Activated T-helper 1 cell treated with Interleukin-2 at 50 U/mL for 16 hours (primary cell): ENCODE data around the gene ZNF691.
"Not testable (repeated sequence)": the region's sequence is repeated elsewhere in the genome, so short reads cannot be mapped to it uniquely, and the experiment has no call there.

ENCODE experiments used
- DNase-seq: peaks from one replicate; pipeline ENCODE4 v3.0.0-alpha.2; 2020; ENCODE audit warnings: low read depth

ZNF691 gene

GRCh38 chr1:42832641-42833240, 13.7 kb upstream of the ZNF691 start:
- DNase-seq, result no peak

GRCh38 chr1:42833981-42834380, 12.4 kb upstream of the ZNF691 start:
- DNase-seq, result no peak

GRCh38 chr1:42834803-42835202, 11.6 kb upstream of the ZNF691 start:
- DNase-seq, result no peak

DNA sequence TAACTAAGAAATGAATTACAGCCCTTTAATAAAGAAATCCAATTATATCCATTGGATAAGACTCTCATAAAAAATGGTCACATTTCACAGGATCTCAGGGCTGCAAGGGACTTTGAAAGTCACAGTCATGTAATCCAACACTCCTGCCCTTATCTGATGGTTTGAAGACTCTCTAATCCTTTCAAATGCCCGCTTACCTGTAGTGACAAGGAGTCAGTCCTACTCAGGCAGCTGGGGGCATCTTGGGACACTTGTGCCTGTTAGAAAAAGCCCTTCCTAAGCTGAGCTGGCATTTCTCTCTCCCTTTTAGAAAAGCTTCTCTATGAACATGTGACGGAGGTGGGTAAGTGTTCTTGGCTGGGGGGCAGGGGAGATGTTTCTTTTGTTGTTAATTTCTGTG, 11.0 kb upstream of the ZNF691 start:
- DNase-seq, result no peak

DNA sequence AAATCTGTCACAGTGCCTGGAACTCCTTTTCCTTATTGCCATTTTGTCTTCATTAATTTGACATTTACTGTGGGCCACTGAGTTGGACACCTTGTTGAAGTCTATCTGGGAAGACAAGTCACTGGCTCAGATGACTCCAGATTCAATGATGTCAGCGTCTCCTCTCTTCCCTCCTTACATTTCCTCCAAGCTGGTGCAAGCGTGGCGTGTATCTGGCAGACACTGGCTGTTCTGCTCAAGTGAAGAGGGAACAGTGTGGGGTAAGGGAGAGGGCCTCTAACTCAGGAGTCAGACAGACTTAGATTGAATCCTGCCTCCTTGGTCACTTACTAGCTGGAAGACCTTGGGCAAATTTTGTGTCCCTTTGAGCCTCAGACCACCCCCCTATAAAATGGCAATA, 8.7 kb upstream of the ZNF691 start:
- DNase-seq, result no peak

DNA sequence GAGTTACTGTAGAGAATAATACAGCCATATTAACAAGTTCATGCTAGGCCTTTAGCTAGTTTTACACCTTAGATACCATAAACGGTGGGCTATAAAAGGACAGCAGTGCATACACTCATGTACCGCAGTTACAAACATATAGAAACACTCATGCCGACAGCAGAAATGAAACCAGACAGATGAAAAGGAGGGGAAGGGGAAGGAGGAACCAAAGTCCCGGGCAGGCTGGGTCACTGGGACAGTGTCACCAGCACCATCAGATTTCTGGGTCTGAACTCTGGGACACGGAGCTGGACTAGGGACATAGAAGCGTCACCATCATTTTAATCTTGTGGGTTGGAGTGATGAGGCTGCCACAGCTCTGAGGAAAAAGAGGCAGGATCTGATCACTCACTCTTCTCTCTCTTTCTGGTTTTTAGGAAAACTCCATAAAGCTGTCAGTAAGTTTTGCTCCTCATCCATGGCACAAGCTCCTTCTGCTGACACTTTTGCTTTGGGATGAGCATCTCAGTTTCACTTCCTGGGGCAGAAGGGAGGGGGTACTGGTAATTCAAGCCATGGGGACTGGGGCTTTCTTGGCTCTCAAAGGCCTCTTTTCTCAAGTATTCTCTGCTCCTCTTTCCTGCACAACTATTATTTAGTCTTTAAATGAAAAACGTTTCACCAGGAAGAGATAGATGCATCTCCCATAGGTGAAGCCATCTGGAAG, 7.8 kb upstream of the ZNF691 start:
- DNase-seq, result no peak

- no peak for DNase-seq
These were observed 5.4 kb upstream of the ZNF691 start for GRCh38 chr1:42841010-42841409.

- DNase-seq, result no peak
These were observed 4.8 kb upstream of the ZNF691 start for GRCh38 chr1:42841440-42842147.

DNA sequence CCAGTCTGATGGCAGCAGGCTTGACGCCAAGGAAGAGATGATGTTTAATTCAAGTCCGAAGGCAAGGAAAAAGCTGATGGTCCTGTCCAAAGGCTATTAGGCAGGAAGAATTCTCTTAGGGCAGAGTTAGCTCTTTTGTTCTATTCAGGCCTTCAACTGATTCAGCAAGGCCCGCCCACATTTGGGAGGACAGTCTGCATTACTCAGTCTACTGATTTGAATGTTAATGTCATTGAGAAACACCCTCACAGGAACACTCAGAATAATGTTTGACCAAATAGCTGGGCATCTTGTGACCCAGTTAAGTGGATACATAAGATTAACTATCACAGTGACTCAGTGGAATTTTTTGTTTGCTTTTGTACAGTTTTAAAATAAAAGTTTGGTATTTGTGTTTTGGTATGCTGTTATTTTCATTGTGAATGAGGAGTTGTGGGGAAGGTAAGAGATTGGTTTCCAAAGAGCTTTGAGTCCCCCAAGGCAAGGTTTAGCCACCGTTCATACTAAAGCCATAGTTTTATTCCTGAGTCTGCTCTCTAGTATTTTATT, 1.7 kb upstream of the ZNF691 start:
- DNase-seq, result no peak

DNA sequence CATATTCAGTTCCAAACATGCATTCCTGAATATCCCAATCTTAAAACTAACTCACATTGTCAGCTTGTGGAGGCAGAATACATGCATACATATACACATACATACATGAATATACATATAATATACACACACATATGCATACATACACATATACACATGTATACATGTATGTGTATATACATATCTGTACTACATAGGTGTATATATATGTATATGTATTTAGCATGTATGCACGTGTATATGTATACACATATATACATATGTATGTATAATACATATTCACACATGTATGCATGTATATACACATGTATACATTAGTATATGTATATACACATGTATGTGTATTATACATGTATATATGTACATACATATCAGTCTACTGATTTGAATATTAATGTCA, 1.2 kb upstream of the ZNF691 start:
- no peak for DNase-seq

- DNase-seq, result no peak
These were observed 552 bp upstream of the ZNF691 start for GRCh38 chr1:42845866-42846256.

- no peak for DNase-seq
These were observed 740 bp downstream of the ZNF691 start for GRCh38 chr1:42847111-42847595.

DNA sequence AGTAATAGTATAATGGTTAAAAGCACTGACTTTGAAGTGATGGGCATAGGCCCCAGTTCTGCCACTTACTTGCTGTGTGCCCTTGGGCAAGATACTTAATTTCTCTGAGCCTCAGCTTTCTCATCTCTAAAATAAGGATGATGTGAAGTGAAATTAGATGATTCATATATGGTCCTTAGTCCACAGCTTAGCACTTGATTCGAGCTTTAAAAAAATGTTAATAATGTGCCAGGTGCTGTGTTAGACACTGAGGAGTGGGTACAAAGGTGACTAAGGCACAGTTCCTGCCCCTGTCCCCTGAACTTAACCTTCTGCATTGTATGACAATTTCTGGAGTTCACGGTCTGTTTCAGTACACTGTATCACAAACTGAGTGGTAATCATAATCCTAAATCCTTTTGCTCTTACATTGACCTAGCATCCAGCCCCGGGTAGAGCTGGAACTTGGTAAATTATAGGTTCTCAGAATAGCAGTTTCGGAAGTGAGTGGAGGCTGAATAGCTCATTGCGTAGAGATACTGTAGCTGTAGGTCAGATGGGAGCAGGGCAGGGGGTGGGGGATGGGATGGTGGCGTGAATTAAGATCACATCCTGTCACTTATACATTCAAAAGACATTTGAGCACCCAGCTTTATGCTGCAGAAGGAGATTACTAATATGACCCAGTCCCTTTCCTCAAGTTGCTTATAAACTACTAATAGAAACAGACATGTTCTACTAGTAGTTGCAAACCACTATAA, 1.5 kb downstream of the ZNF691 start:
- no peak for DNase-seq

DNA sequence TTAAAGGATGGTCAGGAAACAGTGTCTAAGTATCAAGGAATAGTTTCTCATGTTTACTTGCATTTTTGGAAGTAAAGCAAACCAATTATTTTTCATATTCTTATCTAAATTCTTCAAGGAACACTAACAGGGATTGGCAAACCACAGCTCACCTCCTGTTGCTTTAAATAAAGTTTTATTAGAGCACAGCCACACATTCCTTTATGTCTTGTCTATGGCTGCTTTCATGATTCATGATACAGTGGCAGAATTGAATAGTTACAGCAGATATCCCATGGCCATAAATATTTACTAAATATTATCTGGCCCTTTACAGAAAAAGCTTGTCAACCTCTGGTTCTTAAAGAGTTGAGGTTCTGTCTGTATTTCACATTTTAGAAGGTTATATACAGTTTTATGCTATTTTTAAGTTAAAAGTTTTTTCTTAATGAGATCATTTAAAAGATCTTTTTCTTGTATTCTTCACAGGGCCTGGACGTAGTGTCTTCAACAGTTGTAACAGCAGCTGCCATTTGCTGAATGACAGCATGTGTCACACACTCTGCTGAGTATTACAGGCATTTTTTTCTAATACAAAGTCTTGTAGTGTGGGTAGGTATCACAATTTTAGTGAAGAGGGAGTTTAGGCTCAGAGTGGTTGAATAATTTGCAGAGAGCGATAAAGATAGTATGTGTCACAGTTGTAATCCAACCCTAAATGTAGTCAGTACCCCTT, 2.6 kb downstream of the ZNF691 start:
- DNase-seq, result no peak

DNA sequence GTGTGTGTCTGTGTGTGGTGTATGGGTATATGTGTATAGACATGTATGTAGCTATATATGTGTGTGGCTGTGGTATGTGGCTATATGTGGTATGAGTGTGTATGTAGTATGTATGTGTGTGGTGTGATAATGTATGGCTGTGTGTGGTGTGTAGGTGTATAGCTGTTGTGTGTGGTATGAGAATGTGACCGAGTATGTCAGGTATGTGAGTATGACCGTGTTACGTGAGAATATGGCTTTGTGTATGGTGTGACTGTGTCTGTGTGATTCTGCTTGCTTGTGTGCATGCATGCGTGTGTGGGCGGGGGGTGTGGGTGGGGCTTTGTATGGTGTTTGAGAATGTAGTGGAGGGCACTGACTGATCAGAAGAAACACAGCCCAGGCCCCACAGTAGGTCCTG, 3.5 kb downstream of the ZNF691 start:
- DNase-seq, result no peak

DNA sequence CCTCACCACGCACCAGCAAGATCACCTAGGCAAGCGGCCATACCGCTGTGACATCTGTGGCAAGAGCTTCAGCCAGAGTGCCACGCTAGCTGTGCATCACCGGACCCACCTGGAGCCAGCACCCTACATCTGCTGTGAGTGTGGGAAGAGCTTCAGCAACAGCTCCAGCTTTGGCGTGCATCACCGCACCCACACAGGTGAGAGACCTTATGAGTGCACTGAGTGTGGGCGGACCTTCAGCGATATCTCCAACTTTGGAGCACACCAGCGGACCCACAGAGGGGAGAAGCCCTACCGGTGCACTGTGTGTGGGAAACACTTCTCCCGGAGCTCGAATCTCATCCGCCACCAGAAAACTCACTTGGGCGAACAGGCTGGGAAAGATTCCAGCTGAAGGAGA, 5.0 kb downstream of the ZNF691 start:
- no peak for DNase-seq

DNA sequence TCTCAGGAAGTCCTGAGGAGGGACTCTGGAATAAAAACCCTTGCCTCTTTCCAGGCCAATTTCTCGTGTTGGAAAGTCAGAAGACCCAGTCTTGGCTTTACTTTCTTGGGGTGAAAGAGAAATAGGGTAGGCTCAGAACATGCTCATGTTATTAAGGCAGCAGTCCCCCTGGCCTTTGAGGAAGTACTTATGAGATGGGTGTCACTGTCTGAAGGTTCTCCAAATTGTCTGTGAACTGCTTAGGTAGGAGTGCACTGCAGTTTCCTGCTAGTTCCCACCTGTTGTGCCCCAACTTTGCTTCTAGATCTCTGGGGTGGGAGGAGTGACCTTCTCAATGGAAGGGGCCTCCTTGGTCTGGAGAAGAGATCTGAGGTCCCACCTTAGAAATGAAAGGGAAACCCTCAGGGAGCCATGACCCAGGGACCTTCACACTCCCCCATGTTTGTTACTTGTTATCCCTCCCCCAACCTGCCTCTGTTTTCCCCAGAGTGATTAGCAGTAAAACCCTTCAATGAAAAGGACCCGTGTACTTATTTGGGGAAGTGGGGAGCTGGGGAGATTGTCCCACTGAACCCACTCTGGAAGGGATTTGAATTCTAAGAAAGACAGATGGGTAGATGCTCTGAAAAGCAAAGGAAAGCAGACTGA, 5.7 kb downstream of the ZNF691 start:
- DNase-seq, result no peak

GRCh38 chr1:42852608-42852980, 6.2 kb downstream of the ZNF691 start:
- DNase-seq, result no peak

DNA sequence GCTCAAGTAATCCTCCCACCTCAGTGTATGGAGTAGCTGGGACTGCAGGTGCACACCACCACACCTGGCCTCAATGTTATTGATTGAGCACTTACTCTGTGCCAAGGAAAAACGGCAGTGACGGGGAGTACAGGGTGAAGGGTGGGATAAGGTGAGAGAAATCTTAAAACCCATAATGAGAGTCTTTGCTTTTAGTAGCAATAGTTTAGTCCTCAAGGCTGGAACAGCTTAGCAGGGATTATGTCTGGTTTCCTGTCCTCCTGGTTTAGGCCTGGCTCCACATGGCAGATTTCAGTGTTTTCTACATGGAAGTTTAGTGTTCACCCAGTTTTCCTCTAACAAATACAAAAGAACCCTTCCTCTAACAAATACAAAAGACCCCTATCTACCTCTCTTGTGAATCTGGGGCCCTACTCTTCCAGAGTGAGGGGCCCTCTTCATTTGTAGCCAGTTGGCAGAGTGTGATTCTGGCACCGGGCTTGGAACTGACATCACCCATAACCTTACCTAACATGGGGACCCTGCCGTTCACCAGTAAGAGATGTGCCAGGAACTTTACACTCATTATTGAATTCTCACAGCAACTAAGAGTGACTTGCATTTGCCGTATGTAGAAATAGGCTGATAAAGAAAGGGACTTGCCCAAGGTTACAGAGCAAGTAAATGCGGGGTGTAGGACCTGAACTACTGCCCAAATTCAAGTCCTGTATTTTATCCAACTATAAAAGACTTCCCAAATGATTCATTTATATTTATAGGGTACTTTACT, 6.9 kb downstream of the ZNF691 start:
- no peak for DNase-seq

GRCh38 chr1:42856554-42856953, 10.1 kb downstream of the ZNF691 start:
- DNase-seq, result not testable (repeated sequence)
